GM18909 (cell line): ENCODE results near the gene RAB28.

Experiments used
- ATAC-seq: cut with Tn5 transposase; IDR thresholded peaks from one replicate; pipeline ENCODE4 v1.9.1; 2021; ENCODE audit warnings: mild to moderate bottlenecking; ENCODE audit not compliant: unreplicated experiment, poor library complexity

The RAB28 gene

DNA sequence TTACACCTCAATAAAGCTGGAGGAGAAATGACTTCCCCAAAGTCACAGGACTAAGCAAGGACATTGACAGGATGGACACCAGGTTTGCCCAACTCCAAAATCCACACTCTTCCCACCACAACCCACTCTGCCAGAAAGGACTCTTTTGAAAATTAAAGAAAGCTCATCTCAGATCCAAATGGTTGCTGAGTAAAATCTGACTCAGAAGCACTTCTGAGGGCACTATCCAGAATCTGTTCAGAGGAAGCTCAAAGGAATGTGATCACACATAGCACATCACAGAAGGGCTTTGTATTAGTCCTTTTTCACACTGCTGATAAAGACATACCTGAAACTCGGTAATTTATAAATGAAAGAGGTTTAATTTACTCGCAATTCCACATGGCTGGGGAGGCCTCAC lies 155.5 kb downstream of the RAB28 start:
- no peak for ATAC-seq

DNA sequence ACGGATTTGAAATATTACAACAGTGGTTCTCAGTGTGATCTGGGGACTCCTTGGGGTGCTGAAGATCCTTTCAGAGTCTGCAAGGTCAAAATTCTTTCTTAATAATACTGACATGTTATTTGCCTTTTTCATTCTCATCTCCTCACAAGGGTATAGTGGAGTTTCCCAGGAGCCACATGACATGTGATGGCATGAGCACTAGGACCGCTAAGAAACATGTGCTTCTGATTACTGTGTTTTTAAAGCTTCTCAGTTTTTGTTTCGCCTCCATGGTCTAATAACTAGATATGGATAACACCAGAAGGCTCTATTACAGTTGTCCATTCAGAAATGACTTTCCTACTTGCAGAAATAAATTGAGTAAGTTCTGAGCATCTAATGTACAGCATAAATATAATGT lies 156.1 kb downstream of the RAB28 start:
- no peak for ATAC-seq

DNA sequence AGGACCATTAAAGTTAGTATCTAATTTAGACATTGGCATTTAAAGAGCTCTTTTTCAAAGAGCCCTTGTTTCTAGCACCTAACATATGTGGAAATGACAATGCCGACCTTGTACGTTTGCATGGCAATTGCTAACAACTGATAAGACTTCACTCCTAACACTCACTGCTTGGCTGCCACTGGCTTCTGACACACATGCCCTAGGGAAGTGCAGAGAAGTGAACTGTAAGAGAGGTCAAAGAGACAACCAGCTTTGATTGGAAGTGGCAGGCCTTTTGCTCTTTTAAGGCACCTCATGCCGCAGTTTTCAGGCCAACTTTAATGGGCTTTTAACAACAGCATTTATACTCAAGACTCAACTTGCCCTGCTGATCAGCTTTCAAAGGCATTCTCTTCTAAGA lies 158.4 kb downstream of the RAB28 start:
- ATAC-seq: no peak

GRCh38 chr4:13323921-13324320 lies 160.2 kb downstream of the RAB28 start:
- no peak for ATAC-seq

GRCh38 chr4:13322681-13323101 lies 161.4 kb downstream of the RAB28 start:
- no peak for ATAC-seq
